Measurements from ENCODE around the gene ZNF410.

DNA sequence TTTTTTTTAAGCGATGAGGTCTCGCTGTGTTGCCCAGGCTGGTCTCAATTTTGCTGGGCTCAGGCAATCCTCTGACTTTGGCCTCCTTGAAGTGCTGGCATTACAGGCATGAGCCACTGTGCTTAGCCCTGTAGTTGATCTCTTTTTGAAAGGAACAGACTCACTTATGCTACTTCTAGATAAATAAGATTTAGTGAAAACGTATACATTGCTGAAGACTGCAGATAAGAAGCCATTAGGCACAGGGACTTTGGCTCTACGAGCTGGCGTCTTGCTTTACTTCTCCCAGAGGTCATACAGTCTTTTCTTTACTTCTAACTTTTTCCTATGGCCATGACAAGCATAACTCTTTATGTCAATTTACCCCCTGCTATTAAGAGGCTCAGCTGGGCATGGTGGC lies 25.6 kb upstream of the ZNF410 start:
- no peak for TF ChIP-seq JUN (CRISPR knock-in tag; IDR thresholded peaks at IDR 0.05)
- TF ChIP-seq CTCF (IDR thresholded peaks at IDR 0.05) = no peak
- TF ChIP-seq ZNF416 (CRISPR knock-in tag; IDR thresholded peaks at IDR 0.05) = no peak
- TF ChIP-seq, protein P1, sequence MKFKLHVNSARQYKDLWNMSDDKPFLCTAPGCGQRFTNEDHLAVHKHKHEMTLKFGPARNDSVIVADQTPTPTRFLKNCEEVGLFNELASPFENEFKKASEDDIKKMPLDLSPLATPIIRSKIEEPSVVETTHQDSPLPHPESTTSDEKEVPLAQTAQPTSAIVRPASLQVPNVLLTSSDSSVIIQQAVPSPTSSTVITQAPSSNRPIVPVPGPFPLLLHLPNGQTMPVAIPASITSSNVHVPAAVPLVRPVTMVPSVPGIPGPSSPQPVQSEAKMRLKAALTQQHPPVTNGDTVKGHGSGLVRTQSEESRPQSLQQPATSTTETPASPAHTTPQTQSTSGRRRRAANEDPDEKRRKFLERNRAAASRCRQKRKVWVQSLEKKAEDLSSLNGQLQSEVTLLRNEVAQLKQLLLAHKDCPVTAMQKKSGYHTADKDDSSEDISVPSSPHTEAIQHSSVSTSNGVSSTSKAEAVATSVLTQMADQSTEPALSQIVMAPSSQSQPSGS (CRISPR knock-in tag; IDR thresholded peaks at IDR 0.05; ENCODE audit: borderline replicate concordance, low read depth) = no peak
- no peak for TF ChIP-seq E2F1 (CRISPR knock-in tag; IDR thresholded peaks at IDR 0.05)
- TF ChIP-seq, protein P2, sequence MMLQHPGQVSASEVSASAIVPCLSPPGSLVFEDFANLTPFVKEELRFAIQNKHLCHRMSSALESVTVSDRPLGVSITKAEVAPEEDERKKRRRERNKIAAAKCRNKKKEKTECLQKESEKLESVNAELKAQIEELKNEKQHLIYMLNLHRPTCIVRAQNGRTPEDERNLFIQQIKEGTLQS (CRISPR knock-in tag; conservative IDR thresholded peaks at IDR 0.05) = no peak
- TF ChIP-seq TP53 (CRISPR knock-in tag; IDR thresholded peaks at IDR 0.05) = no peak

Measured in WTC11 (cell line).